GM19468 (cell line): Measurements from ENCODE around the gene GABARAP.
"Not testable (repeated sequence)": the region's sequence is repeated elsewhere in the genome, so short reads cannot be mapped to it uniquely, and the experiment has no call there.

ENCODE experiments used
- ATAC-seq: cut with Tn5 transposase; IDR thresholded peaks from one replicate; pipeline ENCODE4 v1.9.1; 2021; ENCODE audit warnings: mild to moderate bottlenecking, moderate library complexity, moderate number of reproducible peaks; ENCODE audit not compliant: unreplicated experiment; ENCODE audit errors: extremely low read depth

The GABARAP gene

DNA sequence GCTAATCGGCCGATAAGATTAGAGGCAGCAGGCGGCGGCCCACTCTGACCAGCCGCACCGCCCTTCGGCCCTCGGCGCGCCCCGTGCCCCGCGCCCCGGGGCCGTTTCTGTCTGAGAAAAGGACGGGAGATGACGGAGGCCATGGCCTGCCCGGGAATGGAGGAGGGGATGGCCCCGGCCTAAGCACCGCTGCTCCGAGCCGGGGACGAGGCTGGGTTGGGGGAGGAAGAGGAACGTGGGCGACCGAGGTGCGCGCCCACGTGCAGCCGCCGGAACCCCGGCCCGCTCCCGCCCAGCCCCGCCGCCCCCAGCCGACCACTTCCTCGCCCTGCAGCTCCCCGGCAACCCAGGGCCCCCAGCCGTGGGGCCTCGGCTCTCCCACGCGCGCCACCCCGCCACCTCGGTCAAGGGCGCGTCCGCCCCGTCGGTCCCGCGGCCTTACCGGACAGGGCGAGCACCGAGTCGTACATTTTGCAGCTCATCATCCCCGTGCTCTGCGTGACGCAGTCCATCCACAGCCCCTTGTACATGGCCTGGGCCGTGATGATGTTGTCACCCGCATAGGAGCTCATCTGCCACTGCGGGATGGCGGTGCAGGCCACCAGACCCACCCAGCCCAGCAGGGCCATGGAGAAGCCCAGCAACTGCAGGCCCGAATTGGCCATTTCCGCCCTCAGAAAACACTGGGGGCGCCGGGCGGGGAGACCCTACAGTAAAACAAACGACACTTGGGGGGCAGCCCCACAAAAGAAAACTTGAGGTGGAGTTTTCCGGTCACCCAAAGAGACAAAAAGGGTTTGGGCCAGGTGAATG, 19.3 kb upstream of the GABARAP start:
- ATAC-seq: no peak

GRCh38 chr17:7260651-7261378, 18.6 kb upstream of the GABARAP start:
- ATAC-seq: no peak

DNA sequence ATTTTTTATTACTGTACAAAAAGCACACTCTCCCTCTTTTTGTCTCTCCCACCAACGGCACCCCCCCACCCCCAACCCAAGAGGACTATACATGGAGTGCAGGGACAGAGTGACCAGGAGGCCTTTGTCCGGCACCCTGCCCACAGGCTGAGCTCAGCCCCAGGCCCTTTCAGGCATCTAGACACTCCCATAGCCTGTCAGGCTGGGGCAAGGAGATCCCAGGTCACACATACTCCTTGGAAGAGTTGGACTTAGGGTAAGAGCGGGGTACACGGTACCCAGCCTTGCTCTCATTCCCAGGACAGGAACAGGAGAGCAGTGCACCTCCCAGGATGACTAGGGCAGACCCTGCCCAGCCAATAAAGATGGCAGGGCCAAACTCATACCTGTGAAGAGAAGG, 17.9 kb upstream of the GABARAP start:
- ATAC-seq: no peak

- ATAC-seq: no peak
Observed at GRCh38 chr17:7259555-7259889, 17.3 kb upstream of the GABARAP start.

GRCh38 chr17:7258731-7259554, 16.7 kb upstream of the GABARAP start:
- ATAC-seq: no peak

DNA sequence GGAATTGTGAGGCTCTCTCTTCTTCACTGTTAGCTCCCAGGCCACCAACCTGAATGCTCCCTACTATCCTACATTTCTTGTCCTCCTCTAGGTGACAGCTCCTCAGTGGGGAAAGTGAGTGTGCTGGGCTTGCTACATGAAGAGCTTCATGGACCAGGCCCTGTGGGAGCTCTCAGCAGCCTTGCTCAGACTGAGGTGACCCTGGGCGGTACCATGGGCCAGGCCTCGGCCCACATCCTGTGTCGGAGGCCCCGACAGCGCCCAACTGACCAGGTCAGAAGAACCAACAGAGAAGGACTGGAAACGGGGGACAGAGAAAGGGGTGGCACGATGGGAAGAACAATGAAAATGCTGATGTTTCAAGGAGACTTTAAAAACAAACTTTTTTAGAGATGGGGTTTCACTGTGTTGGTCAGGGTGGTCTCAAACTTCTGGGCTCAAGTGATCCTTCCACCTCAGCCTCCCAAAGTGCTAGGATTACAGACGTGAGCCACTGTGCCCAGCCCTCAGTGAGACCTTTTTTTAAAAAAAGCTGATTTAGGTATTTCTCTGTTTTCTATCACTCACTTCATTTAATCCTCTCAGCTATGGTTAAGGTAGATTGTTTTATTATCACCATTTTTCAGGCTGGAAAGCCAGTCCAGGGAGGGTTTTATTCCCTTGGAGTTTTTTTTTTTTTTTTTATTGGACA, 14.7 kb upstream of the GABARAP start:
- ATAC-seq: no peak

DNA sequence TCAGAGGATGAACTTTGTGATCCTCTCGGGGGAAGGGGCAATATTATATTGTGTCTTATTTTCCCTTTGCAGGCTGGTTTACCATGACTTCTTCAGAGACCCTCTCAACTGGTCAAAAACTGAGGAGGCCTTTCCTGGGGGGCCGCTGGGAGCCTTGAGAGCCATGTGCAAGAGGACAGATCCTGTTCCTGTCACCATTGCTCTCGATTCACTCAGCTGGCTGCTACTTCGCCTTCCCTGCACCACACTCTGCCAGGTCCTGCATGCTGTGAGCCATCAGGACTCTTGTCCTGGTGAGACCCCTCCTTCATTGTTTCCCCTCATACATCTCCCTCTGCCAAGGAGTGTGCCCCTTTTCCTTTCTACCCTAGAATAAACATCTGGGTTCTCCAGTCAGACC, 12.3 kb upstream of the GABARAP start:
- ATAC-seq: no peak

- no peak for ATAC-seq
Observed at GRCh38 chr17:7253082-7253481, 10.8 kb upstream of the GABARAP start.

GRCh38 chr17:7252176-7253043, 10.2 kb upstream of the GABARAP start, which contains the start of gene ELP5:
Gene ELP5 (plus strand): TSS chr17:7252215. CDS start chr17:7252551, 336 bp downstream.
- peak; percentile 14 for ATAC-seq

GRCh38 chr17:7251661-7252175, 9.5 kb upstream of the GABARAP start, which contains the start of gene CTDNEP1:
Gene CTDNEP1 (minus strand): TSS chr17:7251734. CDS start chr17:7251296, 438 bp downstream.
- peak; percentile 77 for ATAC-seq

DNA sequence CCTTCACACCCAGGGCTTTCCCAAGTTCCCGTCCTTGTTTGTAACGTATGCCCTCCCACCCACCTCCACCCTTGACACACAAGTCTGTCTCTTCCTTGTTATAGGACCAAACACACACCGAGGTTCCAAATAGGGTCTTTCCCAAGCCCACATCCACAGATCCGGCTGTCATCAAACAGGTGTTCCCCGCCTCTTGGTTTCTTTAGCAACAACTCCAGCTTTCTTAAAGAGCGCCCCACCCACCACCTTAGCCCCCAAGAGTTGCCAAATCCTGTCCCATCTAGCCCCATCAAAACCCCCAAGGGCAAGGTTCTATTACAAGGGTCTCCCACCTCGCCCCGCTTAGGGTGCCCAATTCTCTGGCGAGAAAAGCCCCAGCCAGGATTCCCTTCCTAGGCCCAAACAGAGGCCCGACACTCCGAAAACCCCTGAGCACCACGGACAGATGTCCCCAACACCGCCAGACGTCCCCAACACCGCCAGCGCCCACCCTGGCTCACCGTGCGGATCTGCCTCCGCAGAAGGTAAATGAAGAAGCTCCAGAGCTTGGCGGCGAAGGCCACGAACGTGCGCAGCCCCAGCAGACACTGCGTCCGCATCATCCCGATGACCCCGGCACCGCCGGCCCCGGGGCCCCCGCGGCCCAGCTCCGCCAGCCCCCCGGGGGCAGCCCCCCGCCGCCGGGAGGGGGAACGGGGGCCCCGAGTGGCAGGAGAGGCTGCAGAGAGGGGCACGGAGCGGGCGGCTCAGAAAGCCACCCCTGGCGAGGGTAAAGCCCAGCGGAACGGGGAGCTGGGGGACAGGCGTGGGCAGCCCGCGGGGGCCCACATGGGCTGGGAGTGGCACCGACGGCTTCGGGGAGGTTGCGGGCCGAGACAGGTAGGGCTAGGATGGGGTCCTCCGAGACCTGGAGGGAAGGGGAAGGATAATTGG, 8.7 kb upstream of the GABARAP start:
- ATAC-seq: no peak

DNA sequence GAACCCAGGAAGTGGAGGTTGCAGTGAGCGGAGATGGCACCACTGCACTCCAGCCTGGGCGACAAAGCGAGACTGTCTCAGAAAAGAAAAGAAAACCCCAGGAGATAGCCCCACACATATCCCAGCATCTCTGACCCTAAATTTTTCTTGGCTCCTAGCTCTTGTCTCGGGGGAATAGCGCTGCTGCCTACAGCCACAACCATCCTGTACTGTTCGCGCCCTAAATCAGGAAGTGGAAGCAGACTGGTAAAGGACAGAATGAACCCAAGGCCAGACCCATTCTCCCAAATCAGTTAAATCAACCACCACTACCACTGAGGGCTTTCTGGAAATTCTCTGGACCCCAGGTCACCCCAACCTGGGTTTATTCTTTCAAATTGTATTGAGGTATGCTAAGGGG, 7.6 kb upstream of the GABARAP start:
- no peak for ATAC-seq

GRCh38 chr17:7249214-7249613, 7.0 kb upstream of the GABARAP start:
- no peak for ATAC-seq

- no peak for ATAC-seq
Observed at GRCh38 chr17:7248796-7249195, 6.5 kb upstream of the GABARAP start.

DNA sequence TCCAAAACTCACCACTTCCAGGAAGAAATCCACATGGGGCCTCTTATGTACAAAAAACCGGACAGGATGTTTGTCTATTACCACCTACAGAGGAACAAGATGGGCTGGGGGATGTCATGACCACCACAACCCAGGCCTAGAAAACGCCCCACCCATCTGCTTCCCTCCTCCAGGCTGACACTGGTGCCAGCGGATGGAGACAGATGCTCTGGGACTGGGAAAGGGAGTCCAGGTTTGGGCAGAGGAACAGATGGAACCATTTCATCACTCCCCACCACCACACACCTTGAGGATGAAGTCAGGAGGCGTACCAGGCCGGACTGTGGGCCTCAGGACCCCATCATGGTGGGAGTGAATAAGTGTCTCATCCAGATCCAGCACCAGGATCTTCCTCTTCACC, 4.5 kb upstream of the GABARAP start:
- ATAC-seq: no peak

- not testable (repeated sequence) for ATAC-seq
Observed at GRCh38 chr17:7243838-7244237, 1.6 kb upstream of the GABARAP start.

GRCh38 chr17:7243453-7243729, 1.1 kb upstream of the GABARAP start:
- ATAC-seq: no peak
